ENCODE data around the gene NETO2.

DNA sequence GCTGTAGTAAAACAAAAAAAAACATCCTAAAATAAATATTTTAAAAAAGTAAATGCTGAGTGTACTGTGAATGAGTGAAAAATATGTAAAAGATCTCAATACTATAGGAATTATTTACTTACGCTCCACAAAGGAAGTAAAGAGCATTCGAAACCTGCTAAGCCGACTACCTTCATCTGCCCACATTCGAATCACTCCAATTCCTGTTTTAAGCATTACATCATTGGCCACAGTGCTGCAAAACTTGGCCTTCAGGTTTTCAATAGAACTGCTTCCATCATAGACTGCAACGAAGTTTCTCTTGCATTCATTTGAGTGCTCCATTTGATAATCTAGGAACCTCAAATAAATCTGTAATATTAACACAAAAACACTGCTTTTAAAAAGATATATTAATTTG lies 34.4 kb downstream of the NETO2 start:
- TF ChIP-seq HNF4A (conservative IDR thresholded peaks at IDR 0.05) (no peak), RXRA (IDR thresholded peaks at IDR 0.05) (no peak), MAX (IDR thresholded peaks at IDR 0.05) (no peak), RAD21 (IDR thresholded peaks at IDR 0.05) (no peak), TAF1 (conservative IDR thresholded peaks at IDR 0.05) (no peak), ZBTB33 (IDR thresholded peaks at IDR 0.05) (no peak), EGR1 (IDR thresholded peaks at IDR 0.05; ENCODE audit: low read depth in 2 of 2) (no peak), YY1 (IDR thresholded peaks at IDR 0.05) (no peak), SP1 (IDR thresholded peaks at IDR 0.05) (no peak)
- TF ChIP-seq, protein P1, sequence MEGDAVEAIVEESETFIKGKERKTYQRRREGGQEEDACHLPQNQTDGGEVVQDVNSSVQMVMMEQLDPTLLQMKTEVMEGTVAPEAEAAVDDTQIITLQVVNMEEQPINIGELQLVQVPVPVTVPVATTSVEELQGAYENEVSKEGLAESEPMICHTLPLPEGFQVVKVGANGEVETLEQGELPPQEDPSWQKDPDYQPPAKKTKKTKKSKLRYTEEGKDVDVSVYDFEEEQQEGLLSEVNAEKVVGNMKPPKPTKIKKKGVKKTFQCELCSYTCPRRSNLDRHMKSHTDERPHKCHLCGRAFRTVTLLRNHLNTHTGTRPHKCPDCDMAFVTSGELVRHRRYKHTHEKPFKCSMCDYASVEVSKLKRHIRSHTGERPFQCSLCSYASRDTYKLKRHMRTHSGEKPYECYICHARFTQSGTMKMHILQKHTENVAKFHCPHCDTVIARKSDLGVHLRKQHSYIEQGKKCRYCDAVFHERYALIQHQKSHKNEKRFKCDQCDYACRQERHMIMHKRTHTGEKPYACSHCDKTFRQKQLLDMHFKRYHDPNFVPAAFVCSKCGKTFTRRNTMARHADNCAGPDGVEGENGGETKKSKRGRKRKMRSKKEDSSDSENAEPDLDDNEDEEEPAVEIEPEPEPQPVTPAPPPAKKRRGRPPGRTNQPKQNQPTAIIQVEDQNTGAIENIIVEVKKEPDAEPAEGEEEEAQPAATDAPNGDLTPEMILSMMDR (IDR thresholded peaks at IDR 0.05; ENCODE audit: low read depth, low read length, missing input control), result no peak
